ENCODE results near the gene STRADA.
"Not testable (repeated sequence)": the region's sequence is repeated elsewhere in the genome, so short reads cannot be mapped to it uniquely, and the experiment has no call there.

Gene STRADA

GRCh38 chr17:63768433-63768832 is 26.8 kb upstream of the STRADA start:
- Mint-ChIP-seq H3K36me3 (ENCODE audit: low read depth) (peaks cover 64% of the 10 kb centered on the region), H3K27ac (no peak overlapping the region), H3K4me3 (no peak overlapping the region), H3K27me3 (no peaks in the 10 kb centered on the region), H3K9me3 (no peaks in the 10 kb centered on the region), H3K4me1 (ENCODE audit: low read depth) (peaks cover 58% of the 10 kb centered on the region)

GRCh38 chr17:63766754-63767153 is 25.2 kb upstream of the STRADA start:
- Mint-ChIP-seq H3K4me3 (no peak overlapping the region), H3K27ac (no peak overlapping the region)

GRCh38 chr17:63764716-63765115 is 23.1 kb upstream of the STRADA start:
- Mint-ChIP-seq H3K36me3 (ENCODE audit: low read depth) (peaks cover 66% of the 10 kb centered on the region), H3K4me3 (no peak overlapping the region), H3K4me1 (ENCODE audit: low read depth) (peaks cover 51% of the 10 kb centered on the region), H3K9me3 (no peaks in the 10 kb centered on the region), H3K27ac (no peak overlapping the region), H3K27me3 (no peaks in the 10 kb centered on the region)

More at GRCh38 chr17:63766754-63767153, 25.2 kb upstream of the STRADA start:
- H3K27me3 Mint-ChIP-seq = no peaks in the 10 kb centered on the region
- H3K36me3 Mint-ChIP-seq (ENCODE audit: low read depth) = peaks cover 62% of the 10 kb centered on the region
- H3K9me3 Mint-ChIP-seq = no peaks in the 10 kb centered on the region
- H3K4me1 Mint-ChIP-seq (ENCODE audit: low read depth) = peaks cover 54% of the 10 kb centered on the region

GRCh38 chr17:63762161-63763078 is 20.8 kb upstream of the STRADA start:
- Mint-ChIP-seq H3K27ac (peak overlapping the region; percentile 5), H3K27me3 (no peaks in the 10 kb centered on the region), H3K36me3 (ENCODE audit: low read depth) (peaks cover 63% of the 10 kb centered on the region), H3K4me1 (ENCODE audit: low read depth) (peaks cover 29% of the 10 kb centered on the region), H3K9me3 (no peaks in the 10 kb centered on the region), H3K4me3 (no peak overlapping the region)

GRCh38 chr17:63760771-63761539 is 19.4 kb upstream of the STRADA start:
- Mint-ChIP-seq H3K27me3 (no peaks in the 10 kb centered on the region), H3K4me3 (no peak overlapping the region), H3K4me1 (ENCODE audit: low read depth) (peaks cover 20% of the 10 kb centered on the region), H3K9me3 (no peaks in the 10 kb centered on the region), H3K27ac (peak overlapping the region; percentile 45), H3K36me3 (ENCODE audit: low read depth) (peaks cover 63% of the 10 kb centered on the region)

GRCh38 chr17:63758428-63758827 is 16.8 kb upstream of the STRADA start:
- no peak overlapping the region for H3K4me3 Mint-ChIP-seq
- H3K27ac Mint-ChIP-seq = no peak overlapping the region
- no peaks in the 10 kb centered on the region for H3K9me3 Mint-ChIP-seq
- no peaks in the 10 kb centered on the region for H3K27me3 Mint-ChIP-seq
- peaks cover 67% of the 10 kb centered on the region for H3K36me3 Mint-ChIP-seq (ENCODE audit: low read depth)
- peaks cover 20% of the 10 kb centered on the region for H3K4me1 Mint-ChIP-seq (ENCODE audit: low read depth)

GRCh38 chr17:63754046-63754445 is 12.4 kb upstream of the STRADA start:
- Mint-ChIP-seq H3K4me3 (no peak overlapping the region), H3K27me3 (no peaks in the 10 kb centered on the region), H3K4me1 (ENCODE audit: low read depth) (peaks cover 16% of the 10 kb centered on the region), H3K36me3 (ENCODE audit: low read depth) (peaks cover 71% of the 10 kb centered on the region), H3K9me3 (no peaks in the 10 kb centered on the region), H3K27ac (no peak overlapping the region)

GRCh38 chr17:63753215-63753614 is 11.6 kb upstream of the STRADA start:
- H3K4me3 Mint-ChIP-seq = no peak overlapping the region
- H3K4me1 Mint-ChIP-seq (ENCODE audit: low read depth) = peaks cover 16% of the 10 kb centered on the region
- H3K9me3 Mint-ChIP-seq = no peaks in the 10 kb centered on the region
- peaks cover 70% of the 10 kb centered on the region for H3K36me3 Mint-ChIP-seq (ENCODE audit: low read depth)
- H3K27me3 Mint-ChIP-seq = no peaks in the 10 kb centered on the region
- H3K27ac Mint-ChIP-seq = no peak overlapping the region

- Mint-ChIP-seq H3K27ac (no peak overlapping the region), H3K4me1 (ENCODE audit: low read depth) (peaks cover 16% of the 10 kb centered on the region), H3K36me3 (ENCODE audit: low read depth) (peaks cover 66% of the 10 kb centered on the region), H3K4me3 (no peak overlapping the region), H3K27me3 (no peaks in the 10 kb centered on the region), H3K9me3 (no peaks in the 10 kb centered on the region)
Measured at GRCh38 chr17:63752707-63753106, 11.1 kb upstream of the STRADA start.

GRCh38 chr17:63751806-63752205 is 10.2 kb upstream of the STRADA start:
- Mint-ChIP-seq H3K4me3 (peak overlapping the region; percentile 52), H3K27ac (peak overlapping the region; percentile 80), H3K9me3 (no peaks in the 10 kb centered on the region), H3K4me1 (ENCODE audit: low read depth) (peaks cover 16% of the 10 kb centered on the region), H3K27me3 (no peaks in the 10 kb centered on the region), H3K36me3 (ENCODE audit: low read depth) (peaks cover 75% of the 10 kb centered on the region)

- peaks cover 25% of the 10 kb centered on the region for H3K4me1 Mint-ChIP-seq (ENCODE audit: low read depth)
- H3K4me3 Mint-ChIP-seq = peak overlapping the region; percentile 86
- H3K36me3 Mint-ChIP-seq (ENCODE audit: low read depth) = peaks cover 15% of the 10 kb centered on the region
- no peaks in the 10 kb centered on the region for H3K9me3 Mint-ChIP-seq
- no peaks in the 10 kb centered on the region for H3K27me3 Mint-ChIP-seq
- peak overlapping the region; percentile 95 for H3K27ac Mint-ChIP-seq
Measured at GRCh38 chr17:63741143-63741407, 524 bp downstream of the STRADA start.

GRCh38 chr17:63740464-63741142 is 996 bp downstream of the STRADA start:
- H3K4me1 Mint-ChIP-seq (ENCODE audit: low read depth) = peaks cover 25% of the 10 kb centered on the region
- H3K4me3 Mint-ChIP-seq = peak overlapping the region; percentile 86
- H3K36me3 Mint-ChIP-seq (ENCODE audit: low read depth) = peaks cover 10% of the 10 kb centered on the region
- H3K27ac Mint-ChIP-seq = peak overlapping the region; percentile 95
- H3K9me3 Mint-ChIP-seq = no peaks in the 10 kb centered on the region
- no peaks in the 10 kb centered on the region for H3K27me3 Mint-ChIP-seq

- Mint-ChIP-seq H3K36me3 (ENCODE audit: low read depth) (peaks cover 22% of the 10 kb centered on the region), H3K27me3 (no peaks in the 10 kb centered on the region), H3K4me3 (no peak overlapping the region), H3K4me1 (ENCODE audit: low read depth) (peaks cover 14% of the 10 kb centered on the region), H3K27ac (no peak overlapping the region), H3K9me3 (no peaks in the 10 kb centered on the region)
Measured at GRCh38 chr17:63735691-63736090, 5.9 kb downstream of the STRADA start.

- no peaks in the 10 kb centered on the region for H3K9me3 Mint-ChIP-seq
- peaks cover 34% of the 10 kb centered on the region for H3K36me3 Mint-ChIP-seq (ENCODE audit: low read depth)
- H3K4me3 Mint-ChIP-seq = no peak overlapping the region
- no peaks in the 10 kb centered on the region for H3K4me1 Mint-ChIP-seq (ENCODE audit: low read depth)
- no peak overlapping the region for H3K27ac Mint-ChIP-seq
- no peaks in the 10 kb centered on the region for H3K27me3 Mint-ChIP-seq
Measured at GRCh38 chr17:63722403-63722802, 19.2 kb downstream of the STRADA start.

GRCh38 chr17:63720194-63720593 is 21.4 kb downstream of the STRADA start:
- H3K36me3 Mint-ChIP-seq (ENCODE audit: low read depth) = peaks cover 27% of the 10 kb centered on the region
- H3K27me3 Mint-ChIP-seq; H3K9me3 Mint-ChIP-seq; H3K4me3 Mint-ChIP-seq; H3K4me1 Mint-ChIP-seq (ENCODE audit: low read depth); H3K27ac Mint-ChIP-seq: not testable (repeated sequence)

Data from stimulated activated naive CD8-positive, alpha-beta T cell treated with anti-CD3 and anti-CD28 coated beads, Interleukin-15, Interleukin-2, amounts not matched to agents 100 ng/mL and 50 ng/mL, for 24 hours (primary cell).